ENCODE results near the gene USH1C.

Gene USH1C

GRCh38 chr11:17504330-17505107 lies 39.7 kb downstream of the USH1C start:
- DNase-seq (ENCODE audit: low read depth in 2 of 2), result peak; percentile 46 to 80

- no peak for DNase-seq (ENCODE audit: low read depth in 2 of 2)
These were observed 41.6 kb downstream of the USH1C start for GRCh38 chr11:17502630-17503029.

GRCh38 chr11:17500673-17501072 lies 43.5 kb downstream of the USH1C start:
- DNase-seq (ENCODE audit: low read depth in 2 of 2), result no peak

- DNase-seq (ENCODE audit: low read depth in 2 of 2), result no peak
These were observed 45.7 kb downstream of the USH1C start for GRCh38 chr11:17498475-17498874.

GRCh38 chr11:17498058-17498457 lies 46.2 kb downstream of the USH1C start:
- DNase-seq (ENCODE audit: low read depth in 2 of 2), result no peak

GRCh38 chr11:17496406-17496805 lies 47.8 kb downstream of the USH1C start:
- no peak for DNase-seq (ENCODE audit: low read depth in 2 of 2)

- no peak for DNase-seq (ENCODE audit: low read depth in 2 of 2)
These were observed 50.2 kb downstream of the USH1C start for GRCh38 chr11:17494019-17494418.

- DNase-seq (ENCODE audit: low read depth in 2 of 2), result no peak
These were observed 53.3 kb downstream of the USH1C start for GRCh38 chr11:17490938-17491337.

- DNase-seq (ENCODE audit: low read depth in 2 of 2), result no peak
These were observed 54.0 kb downstream of the USH1C start for GRCh38 chr11:17490232-17490631.

- DNase-seq (ENCODE audit: low read depth in 2 of 2), result no peak
These were observed 54.5 kb downstream of the USH1C start for GRCh38 chr11:17489751-17490150.

- DNase-seq (ENCODE audit: low read depth in 2 of 2), result no peak
These were observed 55.7 kb downstream of the USH1C start for GRCh38 chr11:17488563-17488962.

- no peak for DNase-seq (ENCODE audit: low read depth in 2 of 2)
These were observed 57.6 kb downstream of the USH1C start for GRCh38 chr11:17486646-17487045.

- DNase-seq (ENCODE audit: low read depth in 2 of 2), result no peak
These were observed 60.7 kb downstream of the USH1C start for GRCh38 chr11:17483505-17483904.

GRCh38 chr11:17481905-17482304 lies 62.3 kb downstream of the USH1C start:
- DNase-seq (ENCODE audit: low read depth in 2 of 2), result no peak

GRCh38 chr11:17479284-17480214 lies 64.7 kb downstream of the USH1C start:
- DNase-seq (ENCODE audit: low read depth in 2 of 2), result no peak

GRCh38 chr11:17478070-17478469 lies 66.1 kb downstream of the USH1C start:
- DNase-seq (ENCODE audit: low read depth in 2 of 2), result no peak

- no peak for DNase-seq (ENCODE audit: low read depth in 2 of 2)
These were observed 66.9 kb downstream of the USH1C start for GRCh38 chr11:17477361-17477760.

GRCh38 chr11:17477084-17477333 lies 67.2 kb downstream of the USH1C start:
- DNase-seq (ENCODE audit: low read depth in 2 of 2), result no peak

- DNase-seq (ENCODE audit: low read depth in 2 of 2), result no peak
These were observed 67.7 kb downstream of the USH1C start, which contains the start of gene ABCC8 for GRCh38 chr11:17476317-17477083. TSS of gene ABCC8 (minus strand) at chr11:17476845. CDS start at chr11:17476776, 69 bp downstream.

- DNase-seq (ENCODE audit: low read depth in 2 of 2), result no peak
These were observed 68.4 kb downstream of the USH1C start for GRCh38 chr11:17475666-17476316.

GRCh38 chr11:17473071-17473744 lies 71.0 kb downstream of the USH1C start:
- DNase-seq (ENCODE audit: low read depth in 2 of 2), result no peak
